ENCODE results near the gene OR2AE1.

GRCh38 chr7:99855236-99855635 lies 21.6 kb downstream of the OR2AE1 start:
- TF ChIP-seq CTCF (conservative IDR thresholded peaks at IDR 0.05; ENCODE audit: low read depth, low read length) (no peak), MAZ (IDR thresholded peaks at IDR 0.05; ENCODE audit: borderline replicate concordance, low read depth, low read length) (no peak), RCOR1 (IDR thresholded peaks at IDR 0.05; ENCODE audit: insufficient replicate concordance, low read length) (no peak), POLR2A (IDR thresholded peaks at IDR 0.05; ENCODE audit: low read depth, low read length) (no peak), SMC3 (IDR thresholded peaks at IDR 0.05; ENCODE audit: low read depth, low read length) (no peak), CHD1 (IDR thresholded peaks at IDR 0.05; ENCODE audit: low read depth, low read length) (no peak), FOS (IDR thresholded peaks at IDR 0.05; ENCODE audit: low read depth, low read length) (no peak), RFX5 (IDR thresholded peaks at IDR 0.05; ENCODE audit: low read depth, low read length) (no peak), RAD21 (IDR thresholded peaks at IDR 0.05; ENCODE audit: low read length) (no peak), ELK1 (IDR thresholded peaks at IDR 0.05; ENCODE audit: borderline replicate concordance, low read depth, low read length) (no peak), NFE2L2 (IDR thresholded peaks at IDR 0.05; ENCODE audit: low read depth, low read length) (no peak), USF2 (IDR thresholded peaks at IDR 0.05; ENCODE audit: low read depth, low read length) (no peak), MXI1 (IDR thresholded peaks at IDR 0.05; ENCODE audit: borderline replicate concordance, low read depth, low read length) (no peak)
